PC-3 (cell line): ENCODE results near the gene URB1. TPM values are rescaled to one million over a fixed set of nuclear protein-coding genes. Genes with fewer than 3 reads are reported as not detected.

Source experiments
- ATAC-seq: fragments of 200-7000 bp; cut with Tn5 transposase; 2 replicates; pipeline ENCODE4 v1.9.1; 2020; ENCODE audit warnings: mild to moderate bottlenecking, moderate library complexity
- BruUV-seq: library from RNA; stranded (reverse); fragments of 400-500 nt; replicated peaks from 2 replicates; lab custom pipeline; 2021; lab: Mats Ljungman, UMichigan
- CTCF ChIA-PET: fragments of 300-600 bp; sonication (Branson Sonifier 250); formaldehyde crosslinking; loops from one replicate; lab custom pipeline; 2022; ENCODE audit warnings: antibody characterized with exemption; lab: Charles Lee
- POLR2A ChIA-PET: fragments of 300-600 bp; sonication (Branson Sonifier 250); formaldehyde crosslinking; loops from one replicate; lab custom pipeline; 2022; ENCODE audit warnings: antibody characterized with exemption; ENCODE audit not compliant: unreplicated experiment; lab: Charles Lee
- DNase-seq: peaks from one replicate; pipeline ENCODE4 v3.0.0-alpha.2; 2015
- H2AFZ ChIP-seq: fragments of 300-600 bp; sonication (generic); 2 replicates; pipeline ENCODE4 v1.6.0; 2016; ENCODE audit warnings: antibody characterized with exemption, low read length
- H3F3A ChIP-seq: fragments of 300-600 bp; sonication (generic); one replicate; pipeline ENCODE4 v1.6.0; 2017; ENCODE audit warnings: antibody characterized with exemption, low read length, control low read depth, mild to moderate bottlenecking; ENCODE audit not compliant: unreplicated experiment
- H3K27ac ChIP-seq: fragments of 300-600 bp; sonication (generic); 2 replicates; pipeline ENCODE4 v1.5.1; 2016; ENCODE audit warnings: mild to moderate bottlenecking, low read length
- H3K27me3 ChIP-seq: fragments of 300-600 bp; sonication (generic); 2 replicates; pipeline ENCODE4 v1.6.1; 2016; ENCODE audit warnings: low read length, mixed read lengths
- H3K36me3 ChIP-seq: fragments of 300-600 bp; sonication (generic); 2 replicates; pipeline ENCODE4 v1.6.1; 2016; ENCODE audit warnings: low read depth, mixed run types, low read length, mixed read lengths
- H3K4me1 ChIP-seq: fragments of 300-600 bp; sonication (generic); 2 replicates; pipeline ENCODE4 v1.5.1; 2016; ENCODE audit warnings: low read length; ENCODE audit not compliant: insufficient read depth
- H3K4me2 ChIP-seq: fragments of 300-600 bp; sonication (generic); 2 replicates; pipeline ENCODE4 v1.6.0; 2016; ENCODE audit warnings: low read length
- H3K4me3 ChIP-seq: fragments of 300-600 bp; sonication (generic); 2 replicates; pipeline ENCODE4 v1.5.1; 2016; ENCODE audit warnings: mild to moderate bottlenecking, low read length, mixed read lengths
- H3K79me2 ChIP-seq: fragments of 300-600 bp; sonication (generic); 2 replicates; pipeline ENCODE4 v1.6.1; 2017; ENCODE audit warnings: low read length, mixed read lengths
- H3K9ac ChIP-seq: fragments of 300-600 bp; sonication (generic); 2 replicates; pipeline ENCODE4 v1.6.0; 2016; ENCODE audit warnings: mild to moderate bottlenecking, low read length
- H3K9me2 ChIP-seq: fragments of 300-600 bp; sonication (generic); replicated peaks from 2 replicates; pipeline ENCODE4 v1.6.1; 2016; ENCODE audit warnings: mixed run types, low read length, mixed read lengths
- H3K9me3 ChIP-seq: fragments of 300-600 bp; sonication (generic); 2 replicates; pipeline ENCODE4 v1.6.1; 2016; ENCODE audit warnings: low read length, mixed read lengths
- H4K20me1 ChIP-seq: fragments of 300-600 bp; sonication (generic); 2 replicates; pipeline ENCODE4 v1.6.1; 2016; ENCODE audit warnings: low read length, mixed read lengths
- CTCF ChIP-seq: fragments of 300-600 bp; sonication (generic); conservative IDR thresholded peaks from 2 replicates; pipeline ENCODE4 v1.5.1; 2017; ENCODE audit warnings: antibody characterized with exemption, low read depth, mild to moderate bottlenecking, low read length
- EZH2 ChIP-seq: fragments of 300-600 bp; sonication (generic); IDR thresholded peaks from one replicate; pipeline ENCODE4 v1.6.1; 2017; ENCODE audit warnings: antibody characterized with exemption, mild to moderate bottlenecking, low read length; ENCODE audit not compliant: unreplicated experiment
- EZH2phosphoT487 ChIP-seq: fragments of 300-600 bp; sonication (generic); IDR thresholded peaks from 2 replicates; pipeline ENCODE4 v1.6.1; 2018; ENCODE audit warnings: mild to moderate bottlenecking, antibody characterized with exemption, low read length, borderline replicate concordance
- intact Hi-C: fragments of 100-400 bp; cut with micrococcal nuclease; formaldehyde crosslinking; loops from 2 replicates; pipeline ENCODE4 v1.9.0; 2023
- total RNA-seq: library from RNA; depleted of rRNA; stranded (reverse); fragments of >200 nt; gene quantifications from 2 replicates; pipeline ENCODE4 v1.2.3, GENCODE V29; 2014

URB1 gene
- total RNA-seq, 1 experiment from 2014 or later, result 27.8 TPM

- ChIA-PET POLR2A (no interaction called here), CTCF (no interaction called here)
- BruUV-seq, result no TSS peak
- ATAC-seq (peak; percentile 82), DNase-seq (peak; percentile 49)
- H3K4me3 ChIP-seq, result no peak overlapping the region
- intact Hi-C loops, result no loop called here
- no peaks in the 10 kb centered on the region for H3K9me2 ChIP-seq
- no peak overlapping the region for H3K4me2 ChIP-seq
- H3K9me3 ChIP-seq, result no peaks in the 10 kb centered on the region
- no peaks in the 10 kb centered on the region for H3K27me3 ChIP-seq
- H3K9ac ChIP-seq, result no peak overlapping the region
- H3K79me2 ChIP-seq, result no peaks in the 10 kb centered on the region
- no peaks in the 10 kb centered on the region for H3F3A ChIP-seq
- H4K20me1 ChIP-seq, result no peaks in the 10 kb centered on the region
- H3K36me3 ChIP-seq, result peaks cover 90% of the 10 kb centered on the region
- TF ChIP-seq CTCF (peak; percentile 56), EZH2 (no peak)
- no peak overlapping the region for H2AFZ ChIP-seq
- no peaks in the 10 kb centered on the region for H3K4me1 ChIP-seq
- no peak overlapping the region for H3K27ac ChIP-seq
These were observed 33.0 kb downstream of the URB1 start for GRCh38 chr21:32359719-32360260.

- H3K27ac ChIP-seq, result no peak overlapping the region
- intact Hi-C loops, result no loop called here
- H3K79me2 ChIP-seq, result no peaks in the 10 kb centered on the region
- no peak overlapping the region for H3K4me3 ChIP-seq
- H3F3A ChIP-seq, result no peaks in the 10 kb centered on the region
- CTCF ChIA-PET, result no interaction called here
- DNase-seq (no peak), ATAC-seq (no peak)
- no peaks in the 10 kb centered on the region for H3K4me1 ChIP-seq
- no peak overlapping the region for H3K4me2 ChIP-seq
- H3K9ac ChIP-seq, result no peak overlapping the region
- TF ChIP-seq EZH2 (no peak), CTCF (no peak), EZH2phosphoT487 (no peak)
- H3K9me2 ChIP-seq, result no peaks in the 10 kb centered on the region
- H4K20me1 ChIP-seq, result no peaks in the 10 kb centered on the region
- BruUV-seq, result no TSS peak
- peaks cover 95% of the 10 kb centered on the region for H3K36me3 ChIP-seq
- H3K9me3 ChIP-seq, result no peaks in the 10 kb centered on the region
- POLR2A ChIA-PET, result no interaction called here
- H2AFZ ChIP-seq, result no peak overlapping the region
- H3K27me3 ChIP-seq, result no peaks in the 10 kb centered on the region
These were observed 35.9 kb downstream of the URB1 start for GRCh38 chr21:32356874-32357395.

DNA sequence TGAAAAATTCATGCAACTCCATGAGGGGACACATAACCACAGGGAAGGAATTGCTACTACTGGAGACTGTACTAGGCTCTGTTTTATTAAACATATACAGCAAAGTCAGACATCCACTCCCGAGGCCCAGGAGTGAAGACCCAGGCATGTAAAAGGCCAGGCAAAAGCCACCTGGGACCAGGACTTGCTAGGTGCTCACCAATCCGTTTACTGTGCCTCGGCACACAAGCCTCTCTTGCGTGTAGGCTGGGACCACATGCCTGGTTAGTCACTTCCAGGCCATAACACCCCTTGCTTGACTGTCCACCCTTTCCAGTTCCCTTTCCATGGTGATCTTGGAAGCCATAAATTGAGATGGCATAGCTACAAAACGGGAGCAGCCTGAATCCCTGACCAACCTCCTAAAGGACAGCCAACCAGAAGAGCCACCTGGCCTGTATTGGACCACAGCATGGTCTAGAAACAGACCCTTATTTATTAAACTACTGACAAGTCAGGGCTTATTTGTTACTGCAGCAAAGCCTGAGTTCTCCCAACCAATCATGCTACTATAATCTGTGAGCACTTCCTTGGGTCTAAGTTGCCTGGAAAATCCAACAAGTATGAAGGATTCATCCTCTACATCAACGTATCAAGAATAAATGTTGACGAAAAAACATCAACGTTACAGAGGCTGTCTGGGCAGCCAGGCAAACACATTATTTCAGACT lies 39.7 kb downstream of the URB1 start:
- Histone ChIP-seq H3K36me3 (peaks cover 89% of the 10 kb centered on the region), H2AFZ (no peak overlapping the region), H3K9me3 (no peaks in the 10 kb centered on the region), H3K27me3 (no peaks in the 10 kb centered on the region), H3K9me2 (no peaks in the 10 kb centered on the region), H3F3A (no peaks in the 10 kb centered on the region), H3K27ac (no peak overlapping the region), H3K4me1 (no peaks in the 10 kb centered on the region), H3K9ac (no peak overlapping the region), H4K20me1 (no peaks in the 10 kb centered on the region), H3K4me3 (no peak overlapping the region), H3K4me2 (no peak overlapping the region), H3K79me2 (no peaks in the 10 kb centered on the region)
- POLR2A ChIA-PET, result no interaction called here
- CTCF ChIA-PET, result no interaction called here
- TF ChIP-seq CTCF (no peak), EZH2 (no peak), EZH2phosphoT487 (no peak)
- intact Hi-C loops, result no loop called here
- DNase-seq (no peak), ATAC-seq (no peak)
- BruUV-seq, result TSS peak; percentile 7
